Trophoblast cell (in vitro differentiated cells and primary cell): ENCODE data around the gene C10orf67.
A peak's percentile ranks its signal among the peaks of the same experiment; 100 is the strongest.

ENCODE experiments used
- DNase-seq, 2 donors: peaks; one replicate each; pipeline ENCODE4 v3.0.0-alpha.2; 2016
- H2AFZ ChIP-seq: 2 replicates; pipeline ENCODE4 v1.6.1; 2013; ENCODE audit warnings: low read length, moderate library complexity, mild to moderate bottlenecking; ENCODE audit not compliant: insufficient read depth, poor library complexity
- H2AK5ac ChIP-seq: 2 replicates; pipeline ENCODE4 v1.6.1; 2013; ENCODE audit warnings: mild to moderate bottlenecking, low read length
- H2BK120ac ChIP-seq: 2 replicates; pipeline ENCODE4 v1.6.1; 2013; ENCODE audit warnings: low read length, mild to moderate bottlenecking, moderate library complexity; ENCODE audit not compliant: insufficient read depth, poor library complexity
- H2BK12ac ChIP-seq: 2 replicates; pipeline ENCODE4 v1.6.1; 2013; ENCODE audit warnings: mild to moderate bottlenecking, low read length, moderate library complexity
- H2BK5ac ChIP-seq: 2 replicates; pipeline ENCODE4 v1.6.1; 2013; ENCODE audit warnings: low read length, low read depth, moderate library complexity, mild to moderate bottlenecking; ENCODE audit not compliant: poor library complexity
- H3K14ac ChIP-seq: 2 replicates; pipeline ENCODE4 v1.6.1; 2013; ENCODE audit warnings: mild to moderate bottlenecking, low read length
- H3K18ac ChIP-seq: 2 replicates; pipeline ENCODE4 v1.6.1; 2013; ENCODE audit warnings: mild to moderate bottlenecking, low read length
- H3K23ac ChIP-seq: 2 replicates; pipeline ENCODE4 v1.6.1; 2013; ENCODE audit warnings: low read length
- H3K27ac ChIP-seq: 2 replicates; pipeline ENCODE4 v1.5.1; 2013; ENCODE audit warnings: low read depth, mild to moderate bottlenecking, inconsistent platforms, low read length, moderate library complexity
- H3K27me3 ChIP-seq: 2 replicates; pipeline ENCODE4 v1.6.1; 2013; ENCODE audit warnings: inconsistent platforms, mild to moderate bottlenecking, low read length, moderate library complexity; ENCODE audit not compliant: insufficient read depth
- H3K36me3 ChIP-seq, 2 experiments: 1 replicate in 1 of 2; 2 replicates in 1 of 2; pipeline ENCODE4 v1.6.1; 2013; ENCODE audit warnings: low read length in 2 of 2, mild to moderate bottlenecking in 2 of 2, moderate library complexity in 1 of 2; ENCODE audit not compliant: insufficient read depth in 2 of 2, control insufficient read depth in 1 of 2
- H3K4ac ChIP-seq: 2 replicates; pipeline ENCODE4 v1.6.1; 2013; ENCODE audit warnings: low read depth, mild to moderate bottlenecking, low read length, moderate library complexity
- H3K4me1 ChIP-seq, 2 experiments: 1 replicate in 1 of 2; 2 replicates in 1 of 2; pipeline ENCODE4 v1.6.1; 2013; ENCODE audit warnings: low read length in 2 of 2, mild to moderate bottlenecking in 2 of 2, moderate library complexity in 1 of 2; ENCODE audit not compliant: insufficient read depth in 2 of 2, control insufficient read depth in 1 of 2
- H3K4me2 ChIP-seq: 2 replicates; pipeline ENCODE4 v1.6.1; 2013; ENCODE audit warnings: inconsistent platforms, mild to moderate bottlenecking, low read length, moderate library complexity
- H3K4me3 ChIP-seq: 2 replicates; pipeline ENCODE4 v1.5.1; 2013; ENCODE audit warnings: mild to moderate bottlenecking, low read depth, low read length, inconsistent platforms
- H3K79me1 ChIP-seq: one replicate; pipeline ENCODE4 v1.6.1; 2013; ENCODE audit warnings: low read length
- H3K79me2 ChIP-seq: 2 replicates; pipeline ENCODE4 v1.6.1; 2013; ENCODE audit warnings: low read length, mild to moderate bottlenecking; ENCODE audit not compliant: control insufficient read depth, insufficient read depth, poor library complexity
- H3K9ac ChIP-seq: 2 replicates; pipeline ENCODE4 v1.6.1; 2013; ENCODE audit warnings: mild to moderate bottlenecking, low read length
- H3K9me3 ChIP-seq: 2 replicates; pipeline ENCODE4 v1.6.1; 2013; ENCODE audit warnings: low read depth, mild to moderate bottlenecking, control low read depth, inconsistent platforms, low read length; ENCODE audit not compliant: insufficient read depth
- H4K12ac ChIP-seq: 2 replicates; pipeline ENCODE4 v1.6.1; 2013; ENCODE audit warnings: low read depth, mild to moderate bottlenecking, low read length, moderate library complexity
- H4K8ac ChIP-seq: 2 replicates; pipeline ENCODE4 v1.6.1; 2013; ENCODE audit warnings: low read depth, mild to moderate bottlenecking, low read length, moderate library complexity
- H4K91ac ChIP-seq: one replicate; pipeline ENCODE4 v1.6.1; 2013; ENCODE audit warnings: low read depth, mild to moderate bottlenecking, low read length, moderate library complexity
- WGBS: extraction: QIAGEN DNeasy Blood & Tissue Kit; methylation state at CpG from one replicate; pipeline ENCODE4 v1.1.7; 2013; ENCODE audit warnings: missing lambda C conversion rate; ENCODE audit not compliant: insufficient read length, insufficient coverage; ENCODE audit errors: extremely low coverage; 5-methylcytosine and 5-hydroxymethylcytosine counted together

C10orf67 gene

GRCh38 chr10:23158370-23158769, 186.2 kb downstream of the C10orf67 start:
- no peak overlapping the region for H3K27ac ChIP-seq
- no peak overlapping the region for H3K23ac ChIP-seq
- no peak overlapping the region for H4K8ac ChIP-seq
- H3K27me3 ChIP-seq: peaks cover 4% of the 10 kb centered on the region
- no peaks in the 10 kb centered on the region for H3K4me1 ChIP-seq
- H3K9ac ChIP-seq: no peak overlapping the region
- no peak overlapping the region for H2BK12ac ChIP-seq
- H3K36me3 ChIP-seq: no peaks in the 10 kb centered on the region
- no peak overlapping the region for H2BK120ac ChIP-seq
- no CpG with 5 or more reads among the region's 5 CpGs for WGBS
- H2AK5ac ChIP-seq: no peak overlapping the region
- no peak overlapping the region for H3K18ac ChIP-seq
- H3K79me2 ChIP-seq: no peaks in the 10 kb centered on the region
- H2BK5ac ChIP-seq: no peak overlapping the region
- H3K4me2 ChIP-seq: peak overlapping the region; percentile 33
- no peak overlapping the region for H4K91ac ChIP-seq
- H4K12ac ChIP-seq: no peak overlapping the region
- peak; percentile 46 to 75 for DNase-seq
- H2AFZ ChIP-seq: no peak overlapping the region
- no peak overlapping the region for H3K4me3 ChIP-seq
- H3K4ac ChIP-seq: no peak overlapping the region
- H3K14ac ChIP-seq: no peak overlapping the region
- no peaks in the 10 kb centered on the region for H3K79me1 ChIP-seq
- peaks cover 1% of the 10 kb centered on the region for H3K9me3 ChIP-seq

GRCh38 chr10:23157691-23158369, 186.8 kb downstream of the C10orf67 start:
- Histone ChIP-seq H4K8ac (no peak overlapping the region), H3K4me2 (peak overlapping the region; percentile 33), H4K12ac (no peak overlapping the region), H3K9me3 (peaks cover 1% of the 10 kb centered on the region), H3K79me1 (no peaks in the 10 kb centered on the region), H4K91ac (no peak overlapping the region), H2BK120ac (no peak overlapping the region), H3K14ac (no peak overlapping the region), H3K23ac (no peak overlapping the region), H3K27me3 (peaks cover 4% of the 10 kb centered on the region), H3K4me1 (no peaks in the 10 kb centered on the region), H3K9ac (no peak overlapping the region), H3K4ac (no peak overlapping the region), H3K79me2 (no peaks in the 10 kb centered on the region), H3K18ac (no peak overlapping the region), H2BK5ac (no peak overlapping the region), H2BK12ac (no peak overlapping the region), H2AFZ (no peak overlapping the region), H3K4me3 (no peak overlapping the region), H2AK5ac (no peak overlapping the region), H3K27ac (no peak overlapping the region), H3K36me3 (no peaks in the 10 kb centered on the region)
- peak in 1 of 2 donors; percentile 46 for DNase-seq
- WGBS: no CpG with 5 or more reads among the region's 12 CpGs

GRCh38 chr10:23157239-23157681, 187.3 kb downstream of the C10orf67 start:
- H3K36me3 ChIP-seq: no peaks in the 10 kb centered on the region
- no peak overlapping the region for H3K4me2 ChIP-seq
- no peak overlapping the region for H4K12ac ChIP-seq
- H3K9ac ChIP-seq: no peak overlapping the region
- no peak overlapping the region for H3K4me3 ChIP-seq
- no peak overlapping the region for H2AFZ ChIP-seq
- no peak overlapping the region for H3K14ac ChIP-seq
- no peak overlapping the region for H4K91ac ChIP-seq
- no CpG with 5 or more reads among the region's 14 CpGs for WGBS
- H3K27me3 ChIP-seq: peaks cover 4% of the 10 kb centered on the region
- H3K79me1 ChIP-seq: no peaks in the 10 kb centered on the region
- no peaks in the 10 kb centered on the region for H3K79me2 ChIP-seq
- H2BK5ac ChIP-seq: no peak overlapping the region
- no peak for DNase-seq
- H2AK5ac ChIP-seq: no peak overlapping the region
- no peak overlapping the region for H4K8ac ChIP-seq
- no peak overlapping the region for H3K18ac ChIP-seq
- no peak overlapping the region for H2BK120ac ChIP-seq
- H2BK12ac ChIP-seq: no peak overlapping the region
- H3K23ac ChIP-seq: no peak overlapping the region
- H3K4ac ChIP-seq: no peak overlapping the region
- H3K27ac ChIP-seq: no peak overlapping the region
- no peaks in the 10 kb centered on the region for H3K4me1 ChIP-seq
- H3K9me3 ChIP-seq: peaks cover 1% of the 10 kb centered on the region

GRCh38 chr10:23156447-23157150, 188.0 kb downstream of the C10orf67 start:
- no peak overlapping the region for H3K27ac ChIP-seq
- peaks cover 4% of the 10 kb centered on the region for H3K27me3 ChIP-seq
- no peak overlapping the region for H4K91ac ChIP-seq
- H3K23ac ChIP-seq: no peak overlapping the region
- H2BK12ac ChIP-seq: no peak overlapping the region
- no peak overlapping the region for H3K4me3 ChIP-seq
- H2BK120ac ChIP-seq: no peak overlapping the region
- no peak overlapping the region for H3K4me2 ChIP-seq
- H3K79me1 ChIP-seq: no peaks in the 10 kb centered on the region
- H3K79me2 ChIP-seq: no peaks in the 10 kb centered on the region
- H2AK5ac ChIP-seq: no peak overlapping the region
- no peak overlapping the region for H3K9ac ChIP-seq
- no peak overlapping the region for H2AFZ ChIP-seq
- H3K9me3 ChIP-seq: peaks cover 1% of the 10 kb centered on the region
- WGBS: no CpG with 5 or more reads among the region's 10 CpGs
- no peaks in the 10 kb centered on the region for H3K4me1 ChIP-seq
- H2BK5ac ChIP-seq: no peak overlapping the region
- no peak for DNase-seq
- H3K36me3 ChIP-seq: no peaks in the 10 kb centered on the region
- H3K4ac ChIP-seq: no peak overlapping the region
- H3K18ac ChIP-seq: no peak overlapping the region
- no peak overlapping the region for H4K8ac ChIP-seq
- no peak overlapping the region for H3K14ac ChIP-seq
- no peak overlapping the region for H4K12ac ChIP-seq
